Keratinocyte (primary cell): ENCODE data around the gene NELL1. TPM values are rescaled to one million over a fixed set of nuclear protein-coding genes. Genes with fewer than 3 reads are reported as not detected.

Experiments
- DNase-seq: peaks from one replicate; pipeline ENCODE4 v3.0.0-alpha.2; 2011; ENCODE audit warnings: low read depth, missing footprints, low spot score
- FAIRE-seq: peaks from 2 replicates; lab custom pipeline; 2011; peaks lifted over from hg19 to GRCh38; lab: Jason Lieb, UNC
- H2AFZ ChIP-seq: 2 replicates; pipeline ENCODE4 v1.6.0; 2012; ENCODE audit warnings: low read length, control low read depth, inconsistent platforms; ENCODE audit not compliant: control insufficient read depth
- H3K27ac ChIP-seq: 2 replicates; pipeline ENCODE4 v1.5.1; 2011; ENCODE audit warnings: low read length; ENCODE audit not compliant: control insufficient read depth, insufficient read depth
- H3K27me3 ChIP-seq: 3 replicates; pipeline ENCODE4 v1.6.0; 2011; ENCODE audit warnings: low read length; ENCODE audit not compliant: control insufficient read depth, insufficient read depth; ENCODE audit errors: extremely low read depth
- H3K36me3 ChIP-seq, 2 experiments: 2 replicates in 1 of 2; 3 replicates in 1 of 2; pipeline ENCODE4 v1.5.1; 2011; ENCODE audit warnings: low read length in 2 of 2, mild to moderate bottlenecking in 1 of 2; ENCODE audit not compliant: control insufficient read depth in 2 of 2, insufficient read depth in 2 of 2; ENCODE audit errors: extremely low read depth in 1 of 2
- H3K4me1 ChIP-seq: 3 replicates; pipeline ENCODE4 v1.5.1; 2011; ENCODE audit warnings: low read length; ENCODE audit not compliant: control insufficient read depth, insufficient read depth; ENCODE audit errors: extremely low read depth
- H3K4me2 ChIP-seq: 3 replicates; pipeline ENCODE4 v1.6.0; 2011; ENCODE audit warnings: low read depth, low read length; ENCODE audit not compliant: control insufficient read depth, insufficient read depth; ENCODE audit errors: extremely low read depth
- H3K4me3 ChIP-seq, 3 experiments: fragments of 200-600 bp in 1 of 3; sonication (generic) in 1 of 3; 2 replicates in 2 of 3; 3 replicates in 1 of 3; pipeline ENCODE4 v1.5.1; 2011 to 2016; ENCODE audit warnings: low read length in 3 of 3, mild to moderate bottlenecking in 3 of 3, control low read depth in 2 of 3, inconsistent platforms in 1 of 3, low read depth in 1 of 3, mixed read lengths in 1 of 3, mixed run types in 1 of 3, moderate library complexity in 1 of 3; ENCODE audit not compliant: control insufficient read depth in 2 of 3, insufficient read depth in 2 of 3; ENCODE audit errors: extremely low read depth in 1 of 3
- H3K79me2 ChIP-seq: 2 replicates; pipeline ENCODE4 v1.6.0; 2012; ENCODE audit warnings: low read length; ENCODE audit not compliant: control insufficient read depth, insufficient read depth
- H3K9ac ChIP-seq: 3 replicates; pipeline ENCODE4 v1.6.0; 2011; ENCODE audit warnings: low read length; ENCODE audit not compliant: control insufficient read depth, insufficient read depth; ENCODE audit errors: extremely low read depth
- H3K9me1 ChIP-seq: 3 replicates; pipeline ENCODE4 v1.6.0; 2011; ENCODE audit warnings: low read length; ENCODE audit not compliant: control insufficient read depth, insufficient read depth; ENCODE audit errors: extremely low read depth
- H3K9me3 ChIP-seq: 2 replicates; pipeline ENCODE4 v1.5.1; 2012; ENCODE audit warnings: low read depth, low read length; ENCODE audit not compliant: control insufficient read depth
- H4K20me1 ChIP-seq: 3 replicates; pipeline ENCODE4 v1.6.0; 2011; ENCODE audit warnings: low read length; ENCODE audit not compliant: control insufficient read depth, insufficient read depth; ENCODE audit errors: extremely low read depth
- EZH2 ChIP-seq: IDR thresholded peaks from one replicate; pipeline ENCODE4 v1.6.1; 2012; ENCODE audit warnings: inconsistent platforms, mild to moderate bottlenecking, low read length, moderate library complexity
- dilution Hi-C: fragments of 300-500 bp; cut with MboI; formaldehyde crosslinking; loops from one replicate; pipeline ENCODE4 v1.7.0; 2020; ENCODE audit warnings: low sequenced_read_pairs; ENCODE audit not compliant: extremely low pct_ligation_motif_present
- polyA plus RNA-seq, 5 experiments: library from polyadenylated mRNA; depleted of rRNA in 3 of 5; stranded (reverse) in 3 of 5; stranded (forward) in 1 of 5; unstranded in 1 of 5; fragments of >200 nt; gene quantifications; 1 replicate in 1 of 5; 2 replicates in 3 of 5; 3 replicates in 1 of 5; pipeline versions ENCODE4 v1.2.1 to v1.2.3, GENCODE V29; 2011 to 2012; ENCODE audit warnings: missing spikeins in 2 of 5, low read depth in 1 of 5, low replicate concordance in 1 of 5
- TF ChIP-seq, protein P1 (sequence below), 3 experiments: IDR thresholded peaks in 1 of 3; conservative IDR thresholded peaks in 1 of 3; optimal IDR thresholded peaks in 1 of 3; 2 replicates in 2 of 3; 3 replicates in 1 of 3; pipeline versions ENCODE3 to v1.5.1; 2011; ENCODE audit warnings: low read length in 3 of 3, mild to moderate bottlenecking in 3 of 3, moderate library complexity in 2 of 3, control low read depth in 1 of 3, inconsistent platforms in 1 of 3; ENCODE audit not compliant: insufficient read depth in 2 of 3; ENCODE audit errors: extremely low read depth in 1 of 3

Gene NELL1
- polyA plus RNA-seq, 1 donor (not counting 4 experiments of a cell fraction or from before 2014, with no cell fraction given) = not detected

DNA sequence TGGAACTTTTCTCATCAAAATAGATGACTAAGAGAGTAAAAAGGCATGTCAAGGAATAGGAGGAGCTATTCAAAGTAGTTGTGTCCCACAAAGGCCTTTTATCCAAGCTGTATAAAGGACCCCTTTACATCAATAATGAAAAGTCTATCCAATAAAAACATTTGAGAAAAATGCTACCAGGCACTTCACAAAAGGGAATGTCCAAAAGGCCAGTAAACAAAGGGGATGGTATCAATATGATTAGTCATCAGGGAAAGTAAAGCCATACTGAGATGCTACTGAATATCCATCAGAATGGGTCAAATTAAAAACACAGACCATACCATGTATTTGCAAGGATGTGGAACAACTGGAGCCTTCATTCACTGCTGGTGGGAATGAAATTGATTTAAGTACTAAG is 224.9 kb downstream of the NELL1 start:
- no peak overlapping the region for H3K9ac ChIP-seq
- no peak overlapping the region for H2AFZ ChIP-seq
- H4K20me1 ChIP-seq = no peaks in the 10 kb centered on the region
- H3K9me3 ChIP-seq = no peaks in the 10 kb centered on the region
- no peak overlapping the region for H3K27ac ChIP-seq
- no peaks in the 10 kb centered on the region for H3K79me2 ChIP-seq
- H3K4me1 ChIP-seq = no peaks in the 10 kb centered on the region
- dilution Hi-C loops = no loop called here
- no peaks in the 10 kb centered on the region for H3K36me3 ChIP-seq
- H3K4me3 ChIP-seq = no peak overlapping the region
- FAIRE-seq (no peak), DNase-seq (no peak)
- no peak overlapping the region for H3K4me2 ChIP-seq
- H3K9me1 ChIP-seq = no peaks in the 10 kb centered on the region
- TF ChIP-seq EZH2 = no peak
- TF ChIP-seq, protein P1, sequence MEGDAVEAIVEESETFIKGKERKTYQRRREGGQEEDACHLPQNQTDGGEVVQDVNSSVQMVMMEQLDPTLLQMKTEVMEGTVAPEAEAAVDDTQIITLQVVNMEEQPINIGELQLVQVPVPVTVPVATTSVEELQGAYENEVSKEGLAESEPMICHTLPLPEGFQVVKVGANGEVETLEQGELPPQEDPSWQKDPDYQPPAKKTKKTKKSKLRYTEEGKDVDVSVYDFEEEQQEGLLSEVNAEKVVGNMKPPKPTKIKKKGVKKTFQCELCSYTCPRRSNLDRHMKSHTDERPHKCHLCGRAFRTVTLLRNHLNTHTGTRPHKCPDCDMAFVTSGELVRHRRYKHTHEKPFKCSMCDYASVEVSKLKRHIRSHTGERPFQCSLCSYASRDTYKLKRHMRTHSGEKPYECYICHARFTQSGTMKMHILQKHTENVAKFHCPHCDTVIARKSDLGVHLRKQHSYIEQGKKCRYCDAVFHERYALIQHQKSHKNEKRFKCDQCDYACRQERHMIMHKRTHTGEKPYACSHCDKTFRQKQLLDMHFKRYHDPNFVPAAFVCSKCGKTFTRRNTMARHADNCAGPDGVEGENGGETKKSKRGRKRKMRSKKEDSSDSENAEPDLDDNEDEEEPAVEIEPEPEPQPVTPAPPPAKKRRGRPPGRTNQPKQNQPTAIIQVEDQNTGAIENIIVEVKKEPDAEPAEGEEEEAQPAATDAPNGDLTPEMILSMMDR (optimal IDR thresholded peaks at IDR 0.05 in 1 of 3, IDR thresholded peaks at IDR 0.05 in 1 of 3, conservative IDR thresholded peaks at IDR 0.05 in 1 of 3; ENCODE audit: extremely low read depth in 1 of 3, insufficient read depth in 2 of 3, low read length in 3 of 3) = no peak
- no peaks in the 10 kb centered on the region for H3K27me3 ChIP-seq

- H3K9ac ChIP-seq = no peak overlapping the region
- TF ChIP-seq, protein P1 (optimal IDR thresholded peaks at IDR 0.05 in 1 of 3, IDR thresholded peaks at IDR 0.05 in 1 of 3, conservative IDR thresholded peaks at IDR 0.05 in 1 of 3; ENCODE audit: extremely low read depth in 1 of 3, insufficient read depth in 2 of 3, low read length in 3 of 3) = no peak
- TF ChIP-seq EZH2 = no peak
- no peaks in the 10 kb centered on the region for H3K4me1 ChIP-seq
- no peaks in the 10 kb centered on the region for H4K20me1 ChIP-seq
- dilution Hi-C loops = no loop called here
- DNase-seq (no peak), FAIRE-seq (no peak)
- H3K36me3 ChIP-seq = no peaks in the 10 kb centered on the region
- H3K9me3 ChIP-seq = no peaks in the 10 kb centered on the region
- H3K27ac ChIP-seq = no peak overlapping the region
- H3K9me1 ChIP-seq = no peaks in the 10 kb centered on the region
- no peak overlapping the region for H2AFZ ChIP-seq
- H3K4me3 ChIP-seq = no peak overlapping the region
- no peaks in the 10 kb centered on the region for H3K27me3 ChIP-seq
- no peaks in the 10 kb centered on the region for H3K79me2 ChIP-seq
- H3K4me2 ChIP-seq = no peak overlapping the region
Observed at GRCh38 chr11:20909995-20910726, 240.8 kb downstream of the NELL1 start.
